GM19467 (cell line): ENCODE results near the gene ACOXL.

ENCODE experiments used
- ATAC-seq: cut with Tn5 transposase; IDR thresholded peaks from one replicate; pipeline ENCODE4 v1.9.1; 2021; ENCODE audit warnings: mild to moderate bottlenecking, moderate library complexity; ENCODE audit not compliant: unreplicated experiment

The ACOXL gene

DNA sequence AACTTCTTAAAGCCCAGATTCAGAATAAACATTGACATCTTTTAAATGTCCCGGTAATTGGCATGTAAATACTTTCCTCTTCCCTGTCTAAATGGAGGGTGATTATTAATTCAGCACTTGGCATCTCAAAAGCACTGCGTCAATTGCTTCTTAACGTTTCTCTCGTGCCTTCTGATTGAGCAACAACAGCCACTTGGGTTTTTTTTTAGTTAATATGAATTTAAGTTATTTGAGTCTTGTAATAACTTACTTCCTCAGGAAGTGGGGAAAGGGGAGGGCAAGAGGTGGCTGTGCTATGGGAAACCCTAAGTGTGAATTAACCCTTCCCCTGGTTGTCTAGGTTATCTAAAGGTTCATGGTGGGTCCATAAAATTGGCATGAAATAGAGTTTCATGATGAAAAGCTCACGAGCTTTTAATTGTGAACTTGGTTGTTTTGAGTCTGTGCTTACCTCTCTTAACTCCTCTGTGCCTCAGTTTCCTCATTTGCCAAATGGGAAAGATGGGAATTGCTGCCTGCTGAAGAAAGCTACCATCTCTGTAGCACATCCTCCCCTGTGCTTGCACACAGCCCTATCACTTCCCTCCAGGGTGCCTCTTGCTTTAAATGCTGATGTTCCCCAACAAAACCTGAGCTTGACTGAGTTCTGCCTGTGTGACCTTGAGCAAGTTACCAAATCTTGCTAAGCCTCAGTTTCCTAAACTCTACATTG, 262.0 kb downstream of the ACOXL start:
- no peak for ATAC-seq

DNA sequence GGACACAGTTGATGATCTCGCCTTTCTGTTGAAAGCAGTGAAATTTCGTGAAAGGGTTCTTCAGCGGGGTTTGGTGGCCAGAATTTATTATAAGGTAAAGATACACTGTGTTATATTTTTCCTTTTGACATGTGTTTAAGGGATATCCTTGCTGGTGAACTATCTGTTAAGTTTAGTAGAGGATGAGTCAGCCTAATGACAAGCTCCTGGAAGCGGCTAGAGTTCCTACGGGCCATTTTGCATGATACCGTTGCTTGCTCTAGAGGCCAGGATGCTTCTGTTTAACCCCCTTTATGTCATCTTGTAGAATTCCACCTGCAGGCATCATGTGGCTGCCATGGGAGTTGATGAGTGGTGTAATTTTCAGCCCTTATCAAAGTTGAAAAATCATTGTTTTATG, 263.5 kb downstream of the ACOXL start:
- no peak for ATAC-seq

DNA sequence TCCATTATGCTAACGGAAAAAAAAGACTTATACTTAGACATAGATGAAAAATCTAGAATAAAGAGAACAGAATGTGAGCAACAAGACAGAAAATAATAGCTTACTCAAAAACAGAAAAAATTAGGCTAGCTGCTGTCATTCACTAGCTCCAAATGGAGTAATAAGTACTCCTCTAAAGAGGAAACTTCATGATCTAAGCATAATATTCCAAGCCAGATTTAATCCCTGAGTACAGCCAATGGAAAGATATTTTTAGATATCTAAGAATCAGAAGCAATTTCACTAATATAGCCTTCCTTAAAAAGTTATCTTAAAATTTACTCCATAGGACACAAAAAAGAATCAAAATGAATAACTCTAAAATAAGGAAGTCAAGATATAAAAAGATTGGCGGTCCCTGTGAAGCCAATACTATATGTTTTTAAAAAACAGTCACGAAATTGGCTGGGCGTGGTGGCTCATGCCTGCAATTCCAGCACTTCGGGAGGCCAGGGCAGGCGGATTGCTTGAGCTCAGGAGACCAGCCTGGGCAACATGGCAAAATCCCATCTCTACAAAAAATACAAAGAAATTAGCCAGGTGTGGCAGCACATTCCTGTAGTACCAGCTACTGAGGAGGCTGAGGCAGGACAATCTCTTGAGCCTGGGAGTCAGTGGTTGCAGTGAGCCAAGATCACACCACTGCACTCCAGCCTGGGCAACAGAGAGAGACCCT, 265.1 kb downstream of the ACOXL start:
- no peak for ATAC-seq

DNA sequence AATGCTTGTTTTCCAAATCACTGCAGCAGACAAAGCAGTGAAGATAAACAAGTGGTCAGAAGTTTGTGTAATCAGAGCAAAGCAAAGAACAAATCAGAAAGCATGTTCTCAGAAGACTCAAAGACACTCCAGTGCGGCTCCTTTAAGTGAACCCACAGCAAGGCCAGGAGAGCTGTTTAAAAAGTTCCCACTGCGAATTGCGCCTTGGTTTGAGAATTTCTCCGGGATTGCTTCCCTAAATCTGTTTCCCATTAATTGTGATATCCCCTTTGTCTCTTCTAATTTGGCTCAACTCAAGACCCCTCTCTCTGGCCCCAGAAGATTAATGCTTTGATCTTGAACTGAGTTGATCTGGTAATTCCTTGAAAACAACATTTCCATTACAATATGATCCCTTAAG, 265.9 kb downstream of the ACOXL start:
- ATAC-seq, result no peak

DNA sequence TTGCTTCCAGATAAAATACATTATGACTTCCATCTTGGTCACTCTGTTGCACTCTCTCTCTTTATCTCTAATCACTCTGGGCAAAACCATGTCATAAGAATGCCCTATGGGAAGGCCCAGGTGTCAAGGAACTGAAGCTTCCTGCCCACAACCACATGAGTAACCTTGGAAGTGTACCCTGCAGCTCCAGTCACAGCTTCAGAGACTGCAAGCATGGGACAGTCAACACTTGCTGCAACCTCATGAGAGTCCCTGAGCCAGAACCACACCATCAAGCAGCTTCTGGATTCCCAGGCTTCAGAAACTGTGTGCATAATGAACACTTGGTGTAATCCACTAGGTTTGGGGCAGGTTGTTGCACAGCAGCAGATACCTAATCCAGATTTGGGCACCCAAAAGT, 267.3 kb downstream of the ACOXL start:
- no peak for ATAC-seq

DNA sequence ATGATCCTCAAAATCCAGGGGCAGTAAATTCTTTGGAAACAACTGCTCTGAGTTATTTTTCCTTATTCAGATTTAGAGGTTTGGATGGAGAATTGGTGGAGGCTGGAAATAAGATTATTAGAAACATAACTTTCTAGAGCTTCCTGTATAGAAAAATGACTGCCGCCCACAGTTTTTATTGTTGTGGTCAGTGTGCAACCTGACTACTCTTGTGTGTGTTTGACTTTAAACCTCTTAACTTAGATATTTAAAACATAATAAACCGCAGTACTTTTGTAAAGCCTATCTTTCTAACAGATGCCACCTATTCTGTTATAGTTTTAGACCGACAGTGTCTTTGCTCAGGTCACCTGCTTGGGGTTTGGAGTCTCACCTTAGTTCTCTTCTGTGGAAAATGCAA, 272.9 kb downstream of the ACOXL start:
- ATAC-seq, result no peak

DNA sequence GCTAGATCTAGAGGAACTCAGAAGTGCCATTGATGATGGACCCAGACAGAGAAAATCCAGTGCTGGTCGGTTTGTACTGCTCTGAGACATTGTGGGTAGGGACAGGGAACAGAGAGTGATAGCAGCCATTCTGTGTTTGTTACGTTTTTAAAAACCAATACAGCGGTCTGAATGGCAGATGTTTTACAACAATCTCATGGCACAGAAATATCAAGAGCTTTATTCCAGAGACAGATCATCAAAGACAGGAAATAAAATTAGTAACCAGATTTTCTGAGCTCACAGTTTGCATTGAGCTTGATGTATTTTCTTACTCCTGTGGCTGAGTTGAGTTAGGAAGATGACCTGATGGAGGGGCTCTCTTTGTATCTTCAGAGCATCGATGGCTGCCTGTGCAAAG, 273.4 kb downstream of the ACOXL start:
- no peak for ATAC-seq

DNA sequence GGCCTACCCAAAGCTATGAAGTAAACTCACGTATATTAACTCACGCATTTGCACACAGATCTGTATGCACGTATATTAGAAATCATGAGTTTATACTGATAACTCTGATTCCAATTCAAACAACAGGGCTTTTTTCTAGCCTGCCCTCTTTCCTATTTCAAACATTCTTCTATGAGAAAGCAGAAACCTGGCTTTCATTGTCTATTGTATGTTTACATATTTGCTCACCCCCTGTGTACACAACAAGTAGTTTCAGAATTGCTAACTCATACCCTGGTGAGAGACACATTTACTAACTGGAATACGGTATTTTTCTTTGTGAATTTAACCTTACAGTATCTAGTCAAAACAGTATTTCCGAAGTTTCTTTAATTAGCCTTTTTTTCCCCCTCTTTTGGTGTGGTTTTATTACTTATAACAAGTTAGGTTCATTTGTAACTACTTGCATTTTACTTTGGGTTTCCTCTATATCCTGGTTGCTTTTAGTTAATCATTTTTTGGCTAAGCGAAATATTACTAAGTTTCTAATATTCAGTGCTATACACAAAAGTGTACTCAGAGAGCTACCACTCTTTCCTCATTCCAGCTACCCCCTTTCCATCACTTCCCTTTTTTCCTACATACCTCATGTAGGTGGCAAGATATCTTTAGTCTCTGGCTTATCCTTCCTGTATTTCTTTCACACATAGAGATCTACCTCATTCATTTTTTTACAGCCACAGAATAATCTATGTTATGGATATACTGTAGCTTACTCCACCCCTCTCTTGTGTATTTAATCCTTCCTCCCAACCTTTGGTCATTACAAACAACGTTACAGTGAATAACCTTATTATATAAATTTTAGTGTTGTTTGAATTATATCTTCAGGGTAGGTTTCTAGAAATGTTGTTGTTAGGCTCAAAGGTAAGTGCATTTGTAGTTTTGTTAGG, 275.6 kb downstream of the ACOXL start:
- no peak for ATAC-seq

DNA sequence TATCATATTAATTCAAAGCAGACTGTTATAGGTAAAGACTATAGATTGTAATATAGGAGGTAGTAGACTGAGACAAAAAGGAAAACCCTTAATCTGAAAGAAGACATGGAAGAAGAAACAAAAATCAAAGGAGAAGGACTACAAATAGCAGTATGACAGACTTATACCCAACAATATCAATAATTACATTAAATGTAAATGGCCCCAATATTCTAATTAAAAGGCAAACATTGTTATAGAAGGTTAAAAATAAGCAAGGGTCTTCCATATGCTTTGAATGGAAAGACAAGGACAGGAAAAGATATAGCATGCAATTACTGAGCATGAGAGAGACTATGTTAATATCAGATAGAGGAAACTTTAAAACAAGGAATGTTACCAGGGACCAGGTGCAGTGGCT, 278.8 kb downstream of the ACOXL start:
- no peak for ATAC-seq

DNA sequence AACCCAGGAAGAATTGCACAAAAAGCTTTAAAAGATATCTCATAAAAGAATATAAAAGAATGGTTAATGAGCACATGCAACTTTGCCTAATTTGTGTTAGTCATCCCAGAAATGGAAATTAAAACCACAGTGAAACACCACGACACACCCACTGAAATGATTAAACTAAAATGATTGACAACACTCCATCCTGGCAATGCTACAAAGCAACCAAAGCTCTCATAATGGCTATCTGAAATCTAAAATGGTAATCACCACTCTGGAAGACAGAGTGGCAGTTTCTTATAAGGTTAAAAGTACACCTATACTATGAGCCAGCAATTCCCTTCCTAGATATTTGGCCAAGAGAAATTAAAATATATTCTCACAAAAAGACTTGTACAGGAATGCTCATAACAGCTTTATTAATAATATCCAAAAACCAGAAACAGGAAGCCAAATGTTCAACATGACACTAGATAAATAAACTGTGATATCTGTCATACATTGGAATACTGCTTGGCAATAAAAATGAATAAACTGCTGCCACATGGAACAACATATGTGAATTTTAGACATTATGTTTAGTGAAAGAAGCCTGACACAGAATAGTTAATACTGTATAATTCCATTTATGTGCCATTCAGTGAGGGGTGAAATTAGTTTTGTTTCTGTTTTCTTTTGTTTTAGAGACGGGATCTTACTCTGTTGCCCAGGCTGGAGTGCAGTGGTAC, 283.1 kb downstream of the ACOXL start:
- ATAC-seq, result no peak

DNA sequence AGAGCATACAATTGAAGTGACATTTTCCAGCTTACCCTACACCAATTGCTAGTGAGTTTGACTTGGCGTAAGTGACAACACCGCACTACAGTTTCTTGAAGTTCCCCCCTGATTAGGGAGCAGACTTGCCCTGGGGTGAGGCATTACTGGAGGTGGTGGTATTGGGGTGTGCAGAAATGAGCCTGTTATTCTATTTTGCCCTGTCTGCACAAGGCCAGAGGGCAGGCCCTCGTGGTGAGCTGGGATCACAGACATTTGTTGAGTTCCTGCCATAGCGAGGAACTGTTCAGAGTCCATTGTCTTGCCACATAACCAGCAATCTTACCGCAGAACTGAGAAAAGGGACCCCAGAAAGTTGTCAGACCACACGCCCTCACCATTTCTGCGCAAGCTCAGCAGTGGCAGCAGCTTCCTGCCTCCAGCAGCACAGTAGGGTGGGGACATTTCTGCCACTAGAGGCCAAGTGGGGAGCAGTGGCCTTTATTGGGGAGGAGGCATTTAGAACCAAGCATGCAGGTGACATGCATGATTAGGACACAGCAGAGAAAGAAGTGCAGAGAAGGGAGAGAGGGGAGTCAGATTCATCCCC, 284.8 kb downstream of the ACOXL start:
- ATAC-seq, result no peak

DNA sequence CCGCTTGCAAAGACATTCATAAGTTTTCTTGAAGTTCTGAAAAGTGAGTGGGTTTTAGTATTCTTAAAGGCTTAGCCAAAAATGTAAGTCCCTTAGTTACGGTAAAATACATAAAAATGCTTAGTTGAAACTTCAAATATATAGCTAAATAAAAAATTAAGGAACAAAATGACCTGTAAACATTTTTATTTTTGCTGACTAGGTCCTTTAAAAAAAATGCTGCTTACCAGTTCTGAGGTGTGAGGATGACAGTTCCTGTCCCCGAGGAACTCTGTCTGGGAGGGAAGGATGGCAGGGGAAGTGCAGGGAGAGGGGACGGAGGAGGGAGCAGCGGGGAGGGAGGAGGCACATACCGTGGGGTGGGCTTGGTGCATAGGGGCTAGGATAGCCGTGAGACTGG, 285.5 kb downstream of the ACOXL start:
- no peak for ATAC-seq

DNA sequence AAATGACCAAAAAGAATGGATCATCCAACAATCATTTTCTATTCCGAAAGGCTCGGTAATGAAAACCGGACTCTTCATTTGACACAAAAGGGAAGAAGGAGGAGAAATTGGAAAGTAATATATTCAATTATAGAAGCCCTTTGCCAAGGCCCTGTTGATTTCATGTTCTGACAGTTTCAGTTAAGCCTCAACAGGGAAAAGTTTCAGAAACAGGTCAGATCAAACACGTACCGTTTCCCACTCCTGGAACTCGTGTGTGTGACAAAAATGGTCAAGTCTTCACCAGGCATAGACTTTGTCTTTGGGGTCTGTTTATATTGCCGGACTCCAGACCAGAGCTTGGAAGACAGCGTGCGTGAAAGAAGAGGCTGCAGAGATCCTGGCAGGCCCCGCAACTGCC, 287.0 kb downstream of the ACOXL start:
- no peak for ATAC-seq

DNA sequence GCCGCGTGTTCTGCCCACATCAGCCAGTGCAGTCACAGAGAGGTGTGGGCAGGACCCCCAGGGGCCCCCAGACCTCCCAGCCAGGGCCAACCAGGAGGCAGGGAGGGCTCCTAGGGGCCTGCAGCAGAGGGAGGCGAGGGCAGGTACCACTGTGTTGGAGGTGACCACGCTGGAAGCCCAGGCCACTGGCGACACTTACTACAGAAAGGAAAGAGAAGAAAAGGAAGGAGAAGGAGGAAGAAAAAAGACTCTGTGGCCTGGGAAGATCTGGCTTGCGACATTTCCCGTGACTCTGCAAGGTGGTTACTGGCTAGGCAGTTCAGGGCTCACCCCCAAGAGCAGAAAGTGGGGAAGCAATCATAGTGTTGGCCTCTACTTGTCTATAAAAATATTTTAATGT, 290.3 kb downstream of the ACOXL start:
- ATAC-seq, result no peak

DNA sequence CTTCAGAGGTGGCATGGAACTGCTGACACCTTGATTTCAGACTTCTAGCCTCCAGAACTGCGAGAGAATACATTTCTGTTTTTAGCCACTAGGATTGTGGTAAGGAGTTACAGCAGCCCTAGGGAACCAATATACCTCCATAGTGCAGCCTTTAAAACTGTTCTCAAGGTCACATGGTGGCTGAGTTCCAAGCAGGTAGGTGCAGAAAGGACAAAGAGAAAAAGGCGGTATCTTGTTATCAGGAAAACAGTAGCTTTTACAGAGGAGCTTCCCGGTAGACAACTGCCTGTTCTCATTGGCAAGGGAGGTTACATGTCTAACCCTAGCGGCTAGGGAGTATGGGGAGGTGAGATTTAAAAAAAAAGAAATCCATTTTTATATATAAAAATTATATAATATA, 292.1 kb downstream of the ACOXL start:
- no peak for ATAC-seq

DNA sequence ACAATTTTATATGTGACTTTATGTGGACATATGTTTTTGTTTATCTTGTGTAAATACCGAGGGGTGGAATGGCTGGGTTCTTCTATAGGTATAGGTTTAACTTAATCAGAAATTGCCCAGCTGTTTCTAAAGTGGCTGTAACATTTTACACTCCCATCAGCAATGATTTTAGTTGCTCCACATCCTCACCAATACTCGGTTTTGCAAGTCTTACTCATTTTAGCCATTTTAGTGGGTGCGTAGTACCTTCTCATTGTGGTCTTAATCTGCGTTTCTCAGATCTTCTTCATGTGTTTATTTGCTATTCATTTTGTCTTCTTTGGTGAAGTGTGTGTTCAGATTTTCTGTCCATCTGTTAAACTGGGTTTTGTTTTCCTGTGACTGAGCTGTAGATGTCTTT, 292.9 kb downstream of the ACOXL start:
- no peak for ATAC-seq

DNA sequence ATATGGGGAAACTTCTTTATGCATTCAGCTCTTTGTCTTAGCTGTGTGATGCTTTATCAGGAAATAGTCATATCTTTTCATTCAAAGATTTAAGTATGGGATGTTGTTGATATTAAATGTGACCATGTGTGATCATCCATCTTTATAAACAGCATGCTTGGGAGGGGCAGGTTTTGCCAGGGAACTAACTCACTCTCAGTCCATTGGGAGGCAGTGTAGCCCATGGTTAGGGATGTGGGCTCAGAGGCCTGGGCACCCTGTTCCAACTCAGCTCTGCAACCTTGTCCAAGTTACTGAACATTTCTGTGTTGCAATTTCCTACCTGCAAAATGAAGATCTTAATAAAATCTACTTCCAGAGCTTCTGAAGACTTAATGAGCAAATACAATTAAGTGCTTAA, 296.3 kb downstream of the ACOXL start:
- no peak for ATAC-seq

DNA sequence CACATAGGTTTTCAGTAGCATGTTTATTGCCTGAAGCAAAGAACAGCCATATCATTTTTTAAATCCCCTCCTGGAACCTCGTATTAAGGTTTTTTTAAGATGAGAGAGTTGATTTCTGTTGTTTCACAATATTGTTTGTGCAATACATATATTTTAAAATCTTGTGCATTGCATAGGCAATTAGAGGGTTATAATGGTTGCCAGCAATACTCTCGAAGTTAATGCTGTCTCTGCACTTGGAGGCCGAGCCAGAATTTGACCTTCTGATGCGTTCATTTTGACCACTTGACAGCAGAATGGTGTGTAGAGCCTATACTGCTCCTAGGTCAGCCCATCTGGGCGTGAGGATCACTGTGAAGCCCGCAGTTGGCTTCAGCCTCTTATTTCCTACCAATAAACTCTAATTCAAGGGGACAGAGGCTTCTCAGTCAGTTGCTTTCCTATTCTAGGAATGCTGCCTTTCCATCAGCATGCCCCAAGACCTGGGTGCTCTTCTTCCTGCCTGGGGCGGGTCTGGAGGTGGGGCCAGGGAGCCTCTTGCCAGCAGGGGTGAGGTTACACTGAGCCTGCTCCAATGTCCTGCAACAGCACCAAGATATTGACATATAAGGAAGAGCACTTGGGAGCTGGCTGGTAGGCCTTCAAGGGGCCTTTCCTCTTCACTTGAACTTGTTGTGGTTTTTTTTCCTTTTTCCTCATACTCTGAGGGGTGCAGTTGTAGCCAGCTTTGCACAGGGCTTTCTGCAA, 297.0 kb downstream of the ACOXL start:
- no peak for ATAC-seq

DNA sequence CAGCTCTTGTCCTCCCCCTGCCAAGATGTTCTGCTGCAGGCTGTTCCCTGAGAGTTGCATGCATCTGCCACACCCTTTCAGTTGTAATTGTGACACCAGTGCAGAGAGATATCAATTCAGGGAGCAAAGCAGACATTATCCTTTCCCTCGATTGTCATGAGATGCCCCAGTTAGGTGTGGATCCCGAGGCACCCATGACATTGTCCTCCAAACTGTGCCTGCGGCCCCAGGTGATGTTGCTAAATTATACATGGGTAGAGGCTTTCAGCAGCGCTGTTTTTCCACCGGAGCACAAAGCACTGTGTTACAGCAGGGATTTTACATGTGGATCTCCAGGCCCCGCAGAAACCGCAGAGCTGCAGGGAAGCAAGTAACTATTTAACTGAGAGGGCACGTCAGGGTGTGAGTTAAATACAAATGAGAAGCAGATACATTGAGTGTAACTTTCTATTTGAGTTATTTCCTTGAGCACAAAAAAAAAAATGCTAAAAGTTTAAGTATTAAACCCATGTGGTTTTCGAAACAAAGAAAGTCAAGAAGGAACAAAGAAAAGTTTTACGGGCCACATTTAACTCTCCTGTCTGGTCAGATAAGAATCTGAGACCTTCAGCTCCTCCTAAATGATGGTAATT, 298.0 kb downstream of the ACOXL start:
- ATAC-seq, result no peak

DNA sequence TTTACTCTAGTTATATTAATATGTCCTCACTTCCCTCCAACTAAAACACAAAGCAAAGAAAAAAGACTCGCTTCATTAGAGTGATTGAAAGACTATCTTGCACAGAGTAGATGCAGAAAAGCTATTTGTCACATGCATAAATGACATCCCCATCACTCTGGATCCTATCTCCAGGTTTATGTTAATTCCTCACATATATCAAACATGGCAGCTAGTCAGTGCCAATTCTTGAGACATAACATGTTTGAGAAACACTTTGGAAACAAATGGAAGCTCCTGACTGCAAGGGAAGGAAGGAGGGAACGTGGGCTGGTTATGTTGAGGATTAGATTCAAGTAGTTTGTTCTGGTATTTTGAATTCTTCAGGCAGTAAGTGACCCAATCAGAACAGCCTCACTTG, 298.6 kb downstream of the ACOXL start:
- no peak for ATAC-seq
